ENCODE results near the gene RBP4. TPM values are rescaled to one million over a fixed set of nuclear protein-coding genes. Genes with fewer than 3 reads are reported as not detected.

The RBP4 gene
- total RNA-seq = 10 to 100 TPM in 1 of 4 donors, 1 to 10 TPM in 2, not detected in 1; 2.1 to 18.7 (median 2.6) TPM
- polyA plus RNA-seq = 43.4 TPM
- long read RNA-seq, donor 1, partial matches to known transcripts = 0 of 3 reads
- long read RNA-seq, donor 1, other reads (novel, unspliced or antisense) = 0 of 3 reads
- long read RNA-seq, donor 2, partial matches to known transcripts = 0 of 1 reads
- long read RNA-seq, donor 2, other reads (novel, unspliced or antisense) = 0 of 1 reads
- long read RNA-seq, donor 3, partial matches to known transcripts = 0 of 5 reads
- long read RNA-seq, donor 3, other reads (novel, unspliced or antisense) = 2 of 5 reads
- long read RNA-seq, donor 4, partial matches to known transcripts = 0 of 1 reads
- long read RNA-seq, donor 4, other reads (novel, unspliced or antisense) = 0 of 1 reads

- under 1% methylated on average over 63 of the region's 63 CpGs for WGBS
- Histone ChIP-seq H3K27me3 (ENCODE audit: control insufficient read depth, insufficient read depth) (peaks cover 5% of the 10 kb centered on the region), H3K9me3 (ENCODE audit: control insufficient read depth, low read length) (no peaks in the 10 kb centered on the region), H3K4me1 (ENCODE audit: control insufficient read depth, insufficient read depth, low read length) (no peaks in the 10 kb centered on the region), H3K27ac (ENCODE audit: low read length) (no peak within 1 kb of the TSS), H3K4me3 (ENCODE audit: low read length) (peak within 1 kb of the TSS; percentile 52)
- DNase-seq (peak; percentile 48 to 58 (median 57)), ATAC-seq (peak; percentile 62 to 67)
- intact Hi-C loops (cut with DNase I) = no loop called here
These were observed at the start of gene RBP4 for GRCh38 chr10:93601146-93601773. RBP4 (minus strand) TSS chr10:93601235; CDS start chr10:93601028, 207 bp downstream.

GRCh38 chr10:93639791-93640190, 38.8 kb upstream of the RBP4 start:
- H3K4me1 ChIP-seq (ENCODE audit: control insufficient read depth, insufficient read depth, low read length) = no peaks in the 10 kb centered on the region
- intact Hi-C loops (cut with DNase I) = no loop called here
- ATAC-seq (no peak), DNase-seq (no peak)
- no peaks in the 10 kb centered on the region for H3K27me3 ChIP-seq (ENCODE audit: control insufficient read depth, insufficient read depth)
- no peak overlapping the region for H3K4me3 ChIP-seq (ENCODE audit: low read length)
- H3K9me3 ChIP-seq (ENCODE audit: control insufficient read depth, low read length) = no peaks in the 10 kb centered on the region
- H3K27ac ChIP-seq (ENCODE audit: low read length) = no peak overlapping the region
- 75% methylated on average over 7 of the region's 7 CpGs for WGBS

- H3K27ac ChIP-seq (ENCODE audit: low read length) = no peak overlapping the region
- no peaks in the 10 kb centered on the region for H3K27me3 ChIP-seq (ENCODE audit: control insufficient read depth, insufficient read depth)
- DNase-seq (no peak), ATAC-seq (no peak)
- H3K4me3 ChIP-seq (ENCODE audit: low read length) = no peak overlapping the region
- 77% methylated on average over 15 of the region's 15 CpGs for WGBS
- H3K4me1 ChIP-seq (ENCODE audit: control insufficient read depth, insufficient read depth, low read length) = no peaks in the 10 kb centered on the region
- intact Hi-C loops (cut with DNase I) = no loop called here
- H3K9me3 ChIP-seq (ENCODE audit: control insufficient read depth, low read length) = no peaks in the 10 kb centered on the region
These were observed 29.9 kb upstream of the RBP4 start for GRCh38 chr10:93630625-93631557.

- no peak overlapping the region for H3K27ac ChIP-seq (ENCODE audit: low read length)
- WGBS = 59% methylated on average over 7 of the region's 7 CpGs
- H3K4me3 ChIP-seq (ENCODE audit: low read length) = no peak overlapping the region
- ATAC-seq (no peak), DNase-seq (no peak)
- H3K4me1 ChIP-seq (ENCODE audit: control insufficient read depth, insufficient read depth, low read length) = no peaks in the 10 kb centered on the region
- H3K9me3 ChIP-seq (ENCODE audit: control insufficient read depth, low read length) = no peaks in the 10 kb centered on the region
- intact Hi-C loops (cut with DNase I) = no loop called here
- H3K27me3 ChIP-seq (ENCODE audit: control insufficient read depth, insufficient read depth) = no peaks in the 10 kb centered on the region
These were observed 28.7 kb upstream of the RBP4 start for GRCh38 chr10:93629647-93630305.

GRCh38 chr10:93628858-93629257, 27.8 kb upstream of the RBP4 start:
- Histone ChIP-seq H3K4me3 (ENCODE audit: low read length) (no peak overlapping the region), H3K4me1 (ENCODE audit: control insufficient read depth, insufficient read depth, low read length) (no peaks in the 10 kb centered on the region), H3K27me3 (ENCODE audit: control insufficient read depth, insufficient read depth) (no peaks in the 10 kb centered on the region), H3K27ac (ENCODE audit: low read length) (no peak overlapping the region), H3K9me3 (ENCODE audit: control insufficient read depth, low read length) (no peaks in the 10 kb centered on the region)
- ATAC-seq (no peak), DNase-seq (no peak)
- intact Hi-C loops (cut with DNase I) = no loop called here
- 83% methylated on average over 4 of the region's 4 CpGs for WGBS

GRCh38 chr10:93622942-93623341, 21.9 kb upstream of the RBP4 start:
- no peak overlapping the region for H3K4me3 ChIP-seq (ENCODE audit: low read length)
- intact Hi-C loops (cut with DNase I) = no loop called here
- DNase-seq (no peak), ATAC-seq (no peak)
- H3K27ac ChIP-seq (ENCODE audit: low read length) = no peak overlapping the region
- WGBS = 92% methylated on average over 1 of the region's 1 CpG
- no peaks in the 10 kb centered on the region for H3K4me1 ChIP-seq (ENCODE audit: control insufficient read depth, insufficient read depth, low read length)
- H3K9me3 ChIP-seq (ENCODE audit: control insufficient read depth, low read length) = no peaks in the 10 kb centered on the region
- H3K27me3 ChIP-seq (ENCODE audit: control insufficient read depth, insufficient read depth) = no peaks in the 10 kb centered on the region

- no peaks in the 10 kb centered on the region for H3K9me3 ChIP-seq (ENCODE audit: control insufficient read depth, low read length)
- no peaks in the 10 kb centered on the region for H3K4me1 ChIP-seq (ENCODE audit: control insufficient read depth, insufficient read depth, low read length)
- intact Hi-C loops (cut with DNase I) = no loop called here
- DNase-seq (no peak), ATAC-seq (no peak)
- no peak overlapping the region for H3K4me3 ChIP-seq (ENCODE audit: low read length)
- H3K27me3 ChIP-seq (ENCODE audit: control insufficient read depth, insufficient read depth) = no peaks in the 10 kb centered on the region
- WGBS = 78% methylated on average over 7 of the region's 7 CpGs
- H3K27ac ChIP-seq (ENCODE audit: low read length) = no peak overlapping the region
These were observed 19.9 kb upstream of the RBP4 start for GRCh38 chr10:93620925-93621324.

- DNase-seq (no peak), ATAC-seq (no peak)
- WGBS = 68% methylated on average over 9 of the region's 9 CpGs
- Histone ChIP-seq H3K9me3 (ENCODE audit: control insufficient read depth, low read length) (no peaks in the 10 kb centered on the region), H3K27me3 (ENCODE audit: control insufficient read depth, insufficient read depth) (no peaks in the 10 kb centered on the region), H3K27ac (ENCODE audit: low read length) (no peak overlapping the region), H3K4me1 (ENCODE audit: control insufficient read depth, insufficient read depth, low read length) (no peaks in the 10 kb centered on the region), H3K4me3 (ENCODE audit: low read length) (no peak overlapping the region)
- intact Hi-C loops (cut with DNase I) = no loop called here
These were observed 14.7 kb upstream of the RBP4 start for GRCh38 chr10:93615576-93616235.

GRCh38 chr10:93614101-93614825, 13.2 kb upstream of the RBP4 start:
- intact Hi-C loops (cut with DNase I) = no loop called here
- H3K27ac ChIP-seq (ENCODE audit: low read length) = no peak overlapping the region
- H3K27me3 ChIP-seq (ENCODE audit: control insufficient read depth, insufficient read depth) = no peaks in the 10 kb centered on the region
- no peak overlapping the region for H3K4me3 ChIP-seq (ENCODE audit: low read length)
- ATAC-seq = no peak
- H3K4me1 ChIP-seq (ENCODE audit: control insufficient read depth, insufficient read depth, low read length) = no peaks in the 10 kb centered on the region
- WGBS = 72% methylated on average over 7 of the region's 7 CpGs
- no peaks in the 10 kb centered on the region for H3K9me3 ChIP-seq (ENCODE audit: control insufficient read depth, low read length)
- no peak for DNase-seq

GRCh38 chr10:93613126-93613525, 12.1 kb upstream of the RBP4 start:
- Histone ChIP-seq H3K27me3 (ENCODE audit: control insufficient read depth, insufficient read depth) (no peaks in the 10 kb centered on the region), H3K9me3 (ENCODE audit: control insufficient read depth, low read length) (no peaks in the 10 kb centered on the region), H3K4me1 (ENCODE audit: control insufficient read depth, insufficient read depth, low read length) (no peaks in the 10 kb centered on the region), H3K27ac (ENCODE audit: low read length) (no peak overlapping the region), H3K4me3 (ENCODE audit: low read length) (no peak overlapping the region)
- DNase-seq (no peak), ATAC-seq (no peak)
- intact Hi-C loops (cut with DNase I) = no loop called here
- WGBS = 82% methylated on average over 3 of the region's 3 CpGs

Data from right cardiac atrium (tissue), 5 donors.